HCT116 (cell line): ENCODE measurements around the gene GALNT7.

Experiments
- CTCF ChIP-seq, 3 experiments: fragments of 200-600 bp in 1 of 3; sonication (generic) in 1 of 3; IDR thresholded peaks in 2 of 3; conservative IDR thresholded peaks in 1 of 3; 2 replicates each; pipeline ENCODE4 v1.5.1; 2012 to 2017; ENCODE audit warnings: low read depth in 2 of 3, low read length in 2 of 3, antibody characterized with exemption in 1 of 3, borderline replicate concordance in 1 of 3, control low read depth in 1 of 3, mild to moderate bottlenecking in 1 of 3, mixed read lengths in 1 of 3, mixed run types in 1 of 3, moderate library complexity in 1 of 3; ENCODE audit not compliant: insufficient read depth in 1 of 3
- EGR1 ChIP-seq: IDR thresholded peaks from 2 replicates; pipeline ENCODE4 v1.6.1; 2012; ENCODE audit warnings: low read depth
- EZH2 ChIP-seq: fragments of 200-600 bp; sonication (generic); IDR thresholded peaks from 2 replicates; pipeline ENCODE4 v1.6.1; 2017; ENCODE audit warnings: antibody characterized with exemption, mixed run types
- JUND ChIP-seq: IDR thresholded peaks from 2 replicates; pipeline ENCODE4 v1.6.1; 2012
- MAX ChIP-seq: IDR thresholded peaks from 2 replicates; pipeline ENCODE4 v1.6.1; 2012
- POLR2A ChIP-seq: IDR thresholded peaks from 2 replicates; pipeline ENCODE4 v1.7.0; 2011; ENCODE audit warnings: borderline replicate concordance; ENCODE audit not compliant: insufficient read depth, insufficient read length; ENCODE audit errors: extremely low read depth
- POLR2AphosphoS5 ChIP-seq: IDR thresholded peaks from 2 replicates; pipeline ENCODE4 v1.6.1; 2011; ENCODE audit warnings: mild to moderate bottlenecking, low read depth, low read length, moderate library complexity
- RAD21 ChIP-seq: IDR thresholded peaks from 2 replicates; pipeline ENCODE4 v1.6.1; 2012; ENCODE audit warnings: low read depth, mild to moderate bottlenecking
- SIN3A ChIP-seq: IDR thresholded peaks from 2 replicates; pipeline ENCODE4 v1.6.1; 2012; ENCODE audit warnings: low read depth
- ZNF274 ChIP-seq: fragments of 200-500 bp; sonication (Bioruptor generic); IDR thresholded peaks from 2 replicates; pipeline ENCODE4 v1.6.1; 2014; ENCODE audit warnings: mild to moderate bottlenecking, low read depth, low read length, inconsistent platforms

DNA sequence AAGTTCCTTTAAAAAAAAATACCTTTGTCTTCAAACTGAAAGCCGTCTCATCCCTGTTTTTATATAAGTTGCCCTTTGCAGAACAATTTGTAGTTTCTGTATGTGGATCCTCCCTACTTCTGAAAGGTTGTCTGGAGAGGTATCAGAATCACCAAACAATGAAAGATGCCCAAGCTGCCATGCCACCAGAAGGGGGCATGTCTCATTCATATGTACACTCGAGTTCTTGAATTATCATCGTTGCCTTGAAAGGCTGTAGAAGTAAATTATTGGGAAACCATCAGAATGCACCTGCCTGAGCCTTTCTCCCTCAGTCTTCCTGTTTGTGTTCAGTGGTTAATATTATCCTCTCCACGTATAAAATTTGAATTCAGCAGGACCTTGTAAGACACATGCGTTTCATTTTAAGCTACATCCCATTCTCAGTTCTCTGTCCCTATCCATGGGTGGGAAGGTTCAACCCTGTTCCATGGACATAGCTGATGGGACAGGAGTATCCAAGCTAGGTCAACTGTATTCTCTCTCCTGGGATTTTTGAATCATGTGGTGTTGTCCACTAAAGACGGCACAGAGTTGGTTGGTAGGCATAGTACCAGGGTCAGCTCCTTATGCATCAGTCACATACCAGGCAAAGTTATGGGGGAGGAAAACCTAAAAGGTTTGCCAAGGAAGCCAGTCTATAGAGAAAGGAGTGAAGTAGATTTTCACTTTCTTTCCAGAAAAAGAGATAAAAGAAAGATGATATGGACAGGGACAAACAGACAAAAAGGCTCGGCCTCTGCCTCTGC is 24.0 kb downstream of the GALNT7 start:
- TF ChIP-seq CTCF (IDR thresholded peaks at IDR 0.05 in 2 of 3, conservative IDR thresholded peaks at IDR 0.05 in 1 of 3; ENCODE audit: borderline replicate concordance in 1 of 3, insufficient read depth in 1 of 3, low read depth in 2 of 3, low read length in 2 of 3) (peak; percentile 28 to 62 (median 52); a peak in 5 of 6 replicates), EZH2 (no peak), ZNF274 (no peak), POLR2AphosphoS5 (no peak), POLR2A (no peak), MAX (no peak), JUND (no peak), RAD21 (peak; percentile 50), EGR1 (no peak), SIN3A (no peak)
